Astrocyte (in vitro differentiated cells and primary cell): ENCODE results near the gene CAV1.

Source experiments
- EZH2 ChIP-seq: IDR thresholded peaks from 2 replicates; pipeline ENCODE4 v1.6.1; 2012; ENCODE audit warnings: mild to moderate bottlenecking, low read length, inconsistent platforms; ENCODE audit not compliant: insufficient read depth
- TF ChIP-seq, protein P1 (sequence below): IDR thresholded peaks from 2 replicates; pipeline ENCODE4 v1.5.1; 2011; ENCODE audit warnings: low read depth, mild to moderate bottlenecking, inconsistent platforms, low read length, moderate library complexity; ENCODE audit not compliant: insufficient read depth

DNA sequence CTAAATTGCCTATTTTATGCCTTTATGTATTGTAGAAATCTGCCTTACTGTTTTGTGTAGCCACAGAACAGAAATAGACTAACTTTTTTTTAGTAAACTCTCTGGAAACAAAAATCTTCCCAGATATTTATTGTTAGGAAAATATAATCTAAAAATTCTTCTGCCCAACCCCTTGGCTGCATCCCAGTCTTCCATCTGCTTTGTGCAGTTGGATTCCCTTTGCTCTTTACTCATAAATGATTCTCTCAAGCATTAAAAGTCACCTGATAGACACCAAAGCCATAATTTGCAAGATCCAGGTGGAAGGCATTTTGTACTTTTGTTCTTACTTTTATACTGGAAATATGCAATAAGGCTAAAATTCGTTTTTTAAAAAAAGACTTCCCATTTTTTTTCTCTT lies 31.4 kb upstream of the CAV1 start:
- TF ChIP-seq EZH2 = no peak
- TF ChIP-seq, protein P1, sequence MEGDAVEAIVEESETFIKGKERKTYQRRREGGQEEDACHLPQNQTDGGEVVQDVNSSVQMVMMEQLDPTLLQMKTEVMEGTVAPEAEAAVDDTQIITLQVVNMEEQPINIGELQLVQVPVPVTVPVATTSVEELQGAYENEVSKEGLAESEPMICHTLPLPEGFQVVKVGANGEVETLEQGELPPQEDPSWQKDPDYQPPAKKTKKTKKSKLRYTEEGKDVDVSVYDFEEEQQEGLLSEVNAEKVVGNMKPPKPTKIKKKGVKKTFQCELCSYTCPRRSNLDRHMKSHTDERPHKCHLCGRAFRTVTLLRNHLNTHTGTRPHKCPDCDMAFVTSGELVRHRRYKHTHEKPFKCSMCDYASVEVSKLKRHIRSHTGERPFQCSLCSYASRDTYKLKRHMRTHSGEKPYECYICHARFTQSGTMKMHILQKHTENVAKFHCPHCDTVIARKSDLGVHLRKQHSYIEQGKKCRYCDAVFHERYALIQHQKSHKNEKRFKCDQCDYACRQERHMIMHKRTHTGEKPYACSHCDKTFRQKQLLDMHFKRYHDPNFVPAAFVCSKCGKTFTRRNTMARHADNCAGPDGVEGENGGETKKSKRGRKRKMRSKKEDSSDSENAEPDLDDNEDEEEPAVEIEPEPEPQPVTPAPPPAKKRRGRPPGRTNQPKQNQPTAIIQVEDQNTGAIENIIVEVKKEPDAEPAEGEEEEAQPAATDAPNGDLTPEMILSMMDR = no peak
